Stimulated activated CD4-positive, alpha-beta T cell treated with anti-CD3 and anti-CD28 coated beads, Interleukin-15, amount 100 ng/mL, for 24 hours (primary cell): Measurements from ENCODE around the gene PSMD9.
A peak's percentile ranks its signal among the peaks of the same experiment; 100 is the strongest.
"Not testable (repeated sequence)": the region's sequence is repeated elsewhere in the genome, so short reads cannot be mapped to it uniquely, and the experiment has no call there.

Experiments
- DNase-seq: peaks from one replicate; pipeline ENCODE4 v3.0.0-alpha.2; 2020

The PSMD9 gene

GRCh38 chr12:121888478-121889273, at the start of gene PSMD9:
TSS of gene PSMD9 (plus strand) at chr12:121888790. CDS start at chr12:121888857, 67 bp downstream.
- peak; percentile 99 for DNase-seq

DNA sequence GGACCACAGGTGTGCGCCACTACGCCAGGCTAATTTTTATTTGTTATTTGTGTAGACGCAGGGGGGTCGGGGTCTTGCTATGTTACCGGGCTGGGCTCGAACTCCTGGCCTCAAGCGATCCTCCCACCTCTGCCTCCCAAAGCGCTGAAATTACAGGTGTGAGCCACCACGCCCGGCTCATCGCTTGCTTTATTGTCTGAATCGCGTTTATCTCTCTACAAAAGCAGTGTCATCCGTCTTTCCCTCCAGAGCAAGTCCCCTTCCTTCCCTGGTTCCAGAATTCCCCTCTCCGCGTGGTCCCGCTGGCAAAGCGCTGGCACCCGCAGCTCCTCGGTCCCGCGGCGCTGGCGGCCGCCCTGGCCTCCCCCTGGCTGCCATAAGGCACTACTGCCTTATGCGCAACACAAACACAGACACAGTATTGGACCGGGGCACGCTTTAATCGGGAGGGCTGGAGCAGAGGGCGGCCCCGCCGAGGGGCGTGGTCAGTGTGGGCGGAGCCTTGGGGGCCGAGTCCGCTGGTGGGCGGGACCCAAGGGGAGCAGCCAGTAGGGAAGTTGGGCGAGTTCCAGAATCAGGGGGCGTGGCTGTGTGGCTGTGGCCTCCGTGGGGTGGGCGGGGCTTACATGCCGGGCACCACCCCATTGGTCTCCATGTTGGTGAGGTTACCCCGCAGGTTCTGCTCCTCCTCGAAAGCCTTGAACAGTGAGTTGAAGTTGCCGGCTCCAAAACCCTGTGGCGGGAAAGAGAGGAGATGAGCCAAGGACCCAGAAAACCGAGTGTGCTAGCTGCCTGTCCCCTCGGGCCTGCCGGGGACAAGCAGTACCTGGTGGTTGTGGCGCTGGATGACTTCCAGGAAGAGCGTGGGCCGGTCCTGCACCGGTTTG, 49.2 kb upstream of the PSMD9 start:
- DNase-seq, result peak; percentile 100

GRCh38 chr12:121839993-121840761, 48.4 kb upstream of the PSMD9 start:
- DNase-seq, result no peak

DNA sequence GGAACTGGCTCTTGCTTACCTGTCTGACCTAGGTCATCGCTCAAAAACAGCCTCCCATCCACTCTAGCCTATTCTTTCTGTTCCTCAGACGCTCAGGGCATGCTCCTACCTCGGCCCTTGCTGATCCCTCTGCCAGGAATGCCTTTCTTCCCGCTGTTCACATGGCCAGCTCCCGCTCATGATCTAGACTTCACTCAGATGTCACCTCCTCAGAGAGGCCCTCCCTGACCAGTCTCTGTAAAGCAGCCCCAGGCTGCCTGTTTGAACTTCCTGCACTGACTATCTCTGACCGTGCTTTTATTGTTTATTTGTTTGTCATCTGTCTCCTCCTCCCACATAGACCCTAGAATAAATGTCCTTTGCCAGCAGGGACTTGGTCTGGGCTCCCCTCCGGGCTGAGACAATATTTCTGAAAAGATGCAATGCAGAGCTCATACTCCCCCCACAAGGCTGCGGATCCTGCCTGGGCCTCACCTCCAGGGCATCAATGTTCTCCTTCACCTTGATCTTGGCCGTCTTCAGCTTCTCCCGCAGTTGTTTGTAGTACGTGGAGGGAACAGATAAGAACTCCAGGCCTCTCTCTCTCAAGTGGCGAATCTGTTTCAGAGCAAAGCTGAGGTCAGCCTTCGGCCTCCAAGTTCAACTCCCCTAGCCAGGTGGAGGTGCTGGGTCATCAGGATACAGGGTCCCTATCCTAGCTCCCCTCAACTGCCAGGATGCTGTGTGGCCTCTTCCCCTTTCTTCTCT, 45.2 kb upstream of the PSMD9 start:
- DNase-seq, result no peak

- no peak for DNase-seq
Measured at GRCh38 chr12:121845701-121846100, 42.9 kb upstream of the PSMD9 start.

- DNase-seq, result no peak
Measured at GRCh38 chr12:121849211-121849610, 39.4 kb upstream of the PSMD9 start.

DNA sequence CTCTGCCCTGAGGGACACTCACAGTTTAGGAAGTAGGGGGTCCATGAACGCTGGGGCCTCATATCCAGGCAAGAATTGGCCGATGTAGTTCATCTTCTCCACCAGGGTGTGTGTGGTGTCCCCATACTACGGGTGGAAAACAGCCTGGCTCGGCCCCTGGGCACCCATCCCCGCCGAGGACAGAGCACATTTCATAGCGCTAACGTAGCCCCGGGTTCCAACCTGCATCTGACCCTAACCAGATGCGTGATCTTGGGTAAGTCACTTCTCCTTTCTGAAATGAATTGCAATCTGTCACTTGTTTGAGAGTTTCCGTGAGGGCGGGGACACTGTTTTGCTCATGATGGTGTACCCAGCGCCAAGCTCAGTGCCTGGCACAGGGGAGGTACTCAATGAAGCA, 38.9 kb upstream of the PSMD9 start:
- no peak for DNase-seq

- DNase-seq, result not testable (repeated sequence)
Measured at GRCh38 chr12:121852392-121852791, 36.2 kb upstream of the PSMD9 start.

- DNase-seq, result no peak
Measured at GRCh38 chr12:121857322-121858246, 31.0 kb upstream of the PSMD9 start.

DNA sequence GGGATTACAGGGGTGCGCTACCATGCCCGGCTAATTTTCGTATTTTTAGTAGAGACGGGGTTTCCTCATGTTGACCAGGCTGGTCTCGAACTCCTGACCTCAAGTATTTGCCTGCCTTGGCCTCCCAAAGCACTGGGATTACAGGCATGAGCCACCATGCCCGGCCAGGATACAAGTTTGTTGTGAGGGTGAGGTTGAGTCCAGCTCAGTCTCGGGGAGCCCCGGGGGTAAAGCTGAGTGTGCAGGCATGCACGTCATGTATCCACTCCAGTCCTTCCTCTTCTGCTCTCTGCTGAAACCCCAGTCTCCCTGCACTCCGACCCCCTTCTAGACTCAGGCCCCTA, 30.3 kb upstream of the PSMD9 start:
- DNase-seq, result no peak

- no peak for DNase-seq
Measured at GRCh38 chr12:121858662-121859572, 29.7 kb upstream of the PSMD9 start, which contains the start of gene HPD. TSS of gene HPD (minus strand) at chr12:121858859. CDS start at chr12:121858823, 36 bp downstream.

GRCh38 chr12:121860257-121860656, 28.3 kb upstream of the PSMD9 start:
- no peak for DNase-seq

- not testable (repeated sequence) for DNase-seq
Measured at GRCh38 chr12:121860699-121861098, 27.9 kb upstream of the PSMD9 start.

DNA sequence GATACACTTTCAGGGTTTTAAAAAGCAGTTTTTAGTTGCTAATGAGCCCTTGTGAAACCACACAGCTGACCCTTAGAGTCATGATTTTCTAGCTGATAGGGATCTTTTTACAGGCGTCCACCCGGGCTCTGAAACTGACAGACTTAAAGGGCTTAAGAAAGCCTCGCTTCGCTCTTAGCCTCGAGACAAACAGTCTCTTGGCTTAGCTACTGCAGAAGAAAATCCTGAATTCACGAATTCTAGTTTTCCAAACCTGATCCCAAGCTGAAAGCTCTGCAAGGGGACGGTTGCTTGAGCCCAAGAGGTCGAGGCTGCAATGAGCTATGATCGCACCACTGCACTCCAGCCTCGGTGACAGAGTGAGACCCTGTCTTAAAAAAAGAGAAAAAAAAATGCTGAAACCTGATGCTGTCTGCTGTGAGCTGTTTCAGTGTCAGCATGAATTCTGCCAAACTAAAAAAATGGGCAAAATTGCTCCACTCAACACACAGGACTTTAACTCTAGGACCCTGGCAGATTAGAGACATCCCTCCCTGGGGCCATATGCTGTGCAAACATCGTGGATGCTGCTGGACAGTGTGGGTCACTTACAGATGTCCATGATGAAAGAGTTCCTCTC, 26.8 kb upstream of the PSMD9 start:
- no peak for DNase-seq

GRCh38 chr12:121866331-121866730, 22.3 kb upstream of the PSMD9 start:
- DNase-seq, result no peak

- DNase-seq, result not testable (repeated sequence)
Measured at GRCh38 chr12:121869229-121869628, 19.4 kb upstream of the PSMD9 start.

- no peak for DNase-seq
Measured at GRCh38 chr12:121871467-121871866, 17.1 kb upstream of the PSMD9 start.

- DNase-seq, result peak; percentile 25
Measured at GRCh38 chr12:121872546-121873215, 15.9 kb upstream of the PSMD9 start.

DNA sequence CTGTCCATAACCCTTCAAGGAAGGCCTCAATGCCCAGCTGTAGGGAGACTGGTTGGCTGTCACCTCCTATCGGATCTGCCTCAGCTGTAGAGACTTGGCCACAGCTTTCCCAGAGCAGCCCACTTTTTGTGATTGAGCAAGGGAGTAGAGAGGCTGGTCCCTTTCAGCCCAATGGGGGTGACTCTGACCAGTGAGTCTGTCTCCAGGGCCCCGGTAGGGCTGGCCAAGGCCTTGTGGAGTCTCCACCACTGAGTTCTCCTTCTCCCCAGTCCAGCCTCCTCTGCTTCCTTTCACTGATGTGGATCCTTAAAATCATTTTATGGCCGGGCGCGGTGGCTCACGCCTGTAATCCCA, 15.4 kb upstream of the PSMD9 start:
- DNase-seq, result no peak
